Chondrocyte (in vitro differentiated cells): Measurements from ENCODE around the gene SSH3. TPM values are rescaled to one million over a fixed set of nuclear protein-coding genes. Genes with fewer than 3 reads are reported as not detected.

Source experiments
- DNase-seq: peaks from one replicate; pipeline ENCODE4 v3.0.0; 2021; ENCODE audit warnings: mixed read lengths, low spot score
- H3K27ac Mint-ChIP-seq: one replicate; pipeline ENCODE4 v1.8.0; 2021; ENCODE audit warnings: mild to moderate bottlenecking, moderate library complexity, mixed read lengths; ENCODE audit not compliant: unreplicated experiment
- H3K27me3 Mint-ChIP-seq: 2 replicates; pipeline ENCODE4 v1.8.0; 2021; ENCODE audit warnings: low read depth, mixed read lengths
- H3K36me3 Mint-ChIP-seq: 2 replicates; pipeline ENCODE4 v1.8.0; 2021; ENCODE audit warnings: low read depth, mixed read lengths
- H3K4me1 Mint-ChIP-seq: 2 replicates; pipeline ENCODE4 v1.8.0; 2021; ENCODE audit warnings: low read depth, mild to moderate bottlenecking, mixed read lengths
- H3K4me3 Mint-ChIP-seq: one replicate; pipeline ENCODE4 v1.8.0; 2021; ENCODE audit warnings: mild to moderate bottlenecking, moderate library complexity, mixed read lengths; ENCODE audit not compliant: unreplicated experiment
- H3K9me3 Mint-ChIP-seq: 2 replicates; pipeline ENCODE4 v1.8.0; 2021; ENCODE audit warnings: low read depth, mixed read lengths
- CTCF ChIP-seq: fragments of 200-600 bp; sonication (generic); IDR thresholded peaks from 2 replicates; pipeline ENCODE4 v1.5.0; 2021; ENCODE audit warnings: antibody characterized with exemption, mild to moderate bottlenecking, moderate library complexity
- total RNA-seq: library from RNA; stranded (reverse); gene quantifications from 3 replicates; pipeline ENCODE4 v1.2.1, GENCODE V29; 2021

Gene SSH3
- total RNA-seq, 1 donor from 2014 or later = 28.4 TPM

GRCh38 chr11:67323526-67323925, 20.2 kb downstream of the SSH3 start:
- H3K4me3 Mint-ChIP-seq = no peak overlapping the region
- no peak overlapping the region for H3K27ac Mint-ChIP-seq
- peak; percentile 0 for DNase-seq
- peaks cover 2% of the 10 kb centered on the region for H3K36me3 Mint-ChIP-seq
- no peaks in the 10 kb centered on the region for H3K9me3 Mint-ChIP-seq
- H3K4me1 Mint-ChIP-seq = peaks cover 3% of the 10 kb centered on the region
- no peaks in the 10 kb centered on the region for H3K27me3 Mint-ChIP-seq
- no peak for TF ChIP-seq CTCF

GRCh38 chr11:67332081-67332691, 28.9 kb downstream of the SSH3 start:
- no peak overlapping the region for H3K27ac Mint-ChIP-seq
- no peak overlapping the region for H3K4me3 Mint-ChIP-seq
- peaks cover 4% of the 10 kb centered on the region for H3K36me3 Mint-ChIP-seq
- no peak for TF ChIP-seq CTCF
- DNase-seq = no peak
- no peaks in the 10 kb centered on the region for H3K9me3 Mint-ChIP-seq
- no peaks in the 10 kb centered on the region for H3K4me1 Mint-ChIP-seq
- H3K27me3 Mint-ChIP-seq = no peaks in the 10 kb centered on the region

GRCh38 chr11:67337257-67337656, 33.9 kb downstream of the SSH3 start:
- no peaks in the 10 kb centered on the region for H3K9me3 Mint-ChIP-seq
- no peak for DNase-seq
- H3K4me3 Mint-ChIP-seq = no peak overlapping the region
- H3K27ac Mint-ChIP-seq = no peak overlapping the region
- H3K36me3 Mint-ChIP-seq = peaks cover 4% of the 10 kb centered on the region
- TF ChIP-seq CTCF = no peak
- no peaks in the 10 kb centered on the region for H3K27me3 Mint-ChIP-seq
- no peaks in the 10 kb centered on the region for H3K4me1 Mint-ChIP-seq

DNA sequence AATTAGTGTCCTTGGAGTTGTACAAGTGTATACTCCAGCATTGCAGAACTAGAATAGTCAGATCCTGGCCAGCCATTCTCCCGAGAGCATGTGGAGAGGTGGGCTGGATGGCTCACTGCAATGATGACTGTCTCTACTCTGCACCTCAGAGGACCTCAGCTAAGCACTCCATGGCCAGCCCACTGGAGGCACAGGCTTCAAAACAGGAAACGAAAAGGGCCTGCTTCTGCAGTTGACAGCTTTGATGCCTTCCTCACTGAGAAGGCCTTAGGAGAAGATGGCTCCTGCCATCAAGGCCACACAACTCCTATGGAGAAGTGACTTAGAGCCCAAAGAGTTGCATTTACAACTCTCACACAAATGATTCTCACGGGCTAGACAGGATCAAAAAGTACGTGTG, 40.9 kb downstream of the SSH3 start:
- TF ChIP-seq CTCF = no peak
- DNase-seq = no peak
- peaks cover 16% of the 10 kb centered on the region for H3K4me1 Mint-ChIP-seq
- no peaks in the 10 kb centered on the region for H3K27me3 Mint-ChIP-seq
- H3K27ac Mint-ChIP-seq = no peak overlapping the region
- H3K36me3 Mint-ChIP-seq = no peaks in the 10 kb centered on the region
- H3K9me3 Mint-ChIP-seq = peaks cover 4% of the 10 kb centered on the region
- H3K4me3 Mint-ChIP-seq = no peak overlapping the region

- DNase-seq = no peak
- Mint-ChIP-seq H3K9me3 (peaks cover 4% of the 10 kb centered on the region), H3K36me3 (no peaks in the 10 kb centered on the region), H3K27ac (no peak overlapping the region), H3K27me3 (no peaks in the 10 kb centered on the region), H3K4me3 (no peak overlapping the region), H3K4me1 (peaks cover 22% of the 10 kb centered on the region)
- no peak for TF ChIP-seq CTCF
These were observed 42.1 kb downstream of the SSH3 start for GRCh38 chr11:67345247-67345919.
